GM21367 (cell line): ENCODE data around the gene PTCH1.

Experiments
- ATAC-seq: cut with Tn5 transposase; IDR thresholded peaks from one replicate; pipeline ENCODE4 v1.9.1; 2021; ENCODE audit not compliant: unreplicated experiment

The PTCH1 gene

GRCh38 chr9:95441081-95441480 is 75.7 kb downstream of the PTCH1 start:
- ATAC-seq: no peak

DNA sequence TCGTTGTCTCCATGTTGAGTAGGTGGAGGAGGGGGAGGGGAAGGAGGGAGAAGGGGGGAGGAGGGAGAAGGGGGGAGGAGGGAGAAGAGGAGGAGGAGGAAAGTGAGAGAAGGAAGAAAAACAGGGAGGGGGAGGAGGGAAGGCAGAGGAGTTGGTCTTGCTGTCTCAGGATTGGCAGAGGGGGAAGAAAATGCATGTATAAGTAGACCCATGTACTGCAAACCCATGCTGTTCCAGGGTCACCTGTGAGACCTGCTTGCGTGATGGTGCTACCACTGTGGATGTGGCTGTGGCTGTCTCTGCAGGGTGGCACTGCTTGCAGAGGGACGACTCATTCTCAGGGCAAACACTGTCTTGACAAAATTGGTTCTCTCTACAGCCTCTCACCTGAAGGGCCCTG is 76.3 kb downstream of the PTCH1 start:
- ATAC-seq: no peak

DNA sequence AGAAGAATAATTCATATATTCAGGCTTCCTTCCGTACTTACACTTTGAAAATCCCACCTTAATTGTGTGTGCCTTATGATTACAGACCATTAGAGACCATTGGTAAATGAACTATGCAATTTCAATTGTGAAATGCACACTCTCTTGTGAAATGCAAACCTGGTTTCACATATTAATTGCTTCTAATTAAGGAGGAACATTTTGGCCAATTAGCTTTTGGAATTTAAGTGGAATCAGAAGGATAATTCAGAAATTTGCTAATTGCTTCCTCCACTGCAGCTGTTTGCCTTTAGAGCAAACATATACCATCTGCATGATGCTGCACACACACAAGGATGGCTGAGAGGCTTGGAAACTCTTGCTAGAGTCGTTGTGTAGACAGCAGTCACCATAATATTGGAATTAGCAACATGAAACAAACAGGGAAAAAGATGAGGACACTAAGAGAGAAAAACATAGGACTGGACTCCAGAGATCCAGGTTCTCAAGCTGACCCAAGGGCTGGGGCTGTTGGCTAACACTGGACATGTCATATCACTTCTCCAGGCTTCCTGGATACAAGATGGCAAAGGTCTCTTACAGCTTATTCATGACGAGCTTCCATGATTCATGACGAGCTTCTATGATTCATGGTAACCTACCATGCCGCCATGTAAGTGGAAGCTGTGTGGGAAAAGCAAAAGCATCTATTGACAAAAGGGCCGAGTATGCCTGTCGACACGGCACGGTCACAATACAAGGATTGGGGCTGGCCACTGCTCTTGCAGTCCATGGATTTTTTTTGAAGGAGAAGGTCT is 78.0 kb downstream of the PTCH1 start:
- no peak for ATAC-seq

GRCh38 chr9:95437559-95437958 is 79.2 kb downstream of the PTCH1 start:
- no peak for ATAC-seq

DNA sequence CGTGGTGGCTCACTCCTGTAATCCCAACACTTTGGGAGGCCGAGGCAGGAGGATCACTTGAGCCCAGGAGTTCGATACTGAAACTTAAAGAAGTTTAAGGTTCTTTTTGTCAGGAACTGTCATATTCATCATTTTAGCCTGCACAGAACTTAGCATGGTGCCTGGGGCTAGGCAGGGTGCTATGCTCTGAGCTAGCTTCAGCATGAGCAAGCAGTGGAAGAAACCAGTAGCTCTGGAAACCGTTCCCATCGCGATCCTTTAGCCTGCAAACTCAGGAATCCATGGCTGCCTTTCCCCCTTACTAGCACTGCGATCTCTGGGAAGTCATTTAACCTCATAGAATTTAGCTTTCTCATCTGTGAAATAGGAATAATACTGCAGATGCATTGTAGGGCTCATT is 80.4 kb downstream of the PTCH1 start:
- ATAC-seq: no peak

DNA sequence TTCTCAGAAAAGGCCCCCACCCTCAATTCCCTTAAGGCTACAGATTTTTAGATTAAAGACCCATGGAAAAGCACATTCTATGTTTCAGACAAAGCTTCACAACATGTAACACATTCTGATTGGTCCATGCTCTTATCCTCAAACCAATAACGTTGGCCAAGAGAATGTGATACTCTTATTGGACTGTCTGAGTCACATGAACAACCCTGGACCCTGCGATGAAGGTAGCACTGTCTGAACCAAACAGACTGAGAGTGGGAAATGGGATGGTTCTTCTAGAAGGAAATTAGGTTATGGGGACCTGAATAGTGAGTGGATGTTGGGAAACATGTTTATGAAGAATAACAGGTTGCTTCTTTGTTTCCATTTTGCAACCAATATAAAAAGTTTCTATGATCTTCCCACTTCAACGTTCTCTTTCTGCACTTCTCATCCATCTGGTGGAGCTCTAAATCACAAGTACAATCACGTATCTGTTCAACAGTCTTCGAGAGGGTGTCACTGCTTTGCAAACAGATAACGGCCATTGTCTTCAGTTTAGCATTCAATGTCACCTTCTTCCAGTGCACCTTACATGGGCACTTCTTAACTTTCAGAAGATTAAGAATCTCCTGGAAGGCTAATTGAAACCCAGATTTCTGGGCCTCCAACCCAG is 81.6 kb downstream of the PTCH1 start:
- no peak for ATAC-seq

DNA sequence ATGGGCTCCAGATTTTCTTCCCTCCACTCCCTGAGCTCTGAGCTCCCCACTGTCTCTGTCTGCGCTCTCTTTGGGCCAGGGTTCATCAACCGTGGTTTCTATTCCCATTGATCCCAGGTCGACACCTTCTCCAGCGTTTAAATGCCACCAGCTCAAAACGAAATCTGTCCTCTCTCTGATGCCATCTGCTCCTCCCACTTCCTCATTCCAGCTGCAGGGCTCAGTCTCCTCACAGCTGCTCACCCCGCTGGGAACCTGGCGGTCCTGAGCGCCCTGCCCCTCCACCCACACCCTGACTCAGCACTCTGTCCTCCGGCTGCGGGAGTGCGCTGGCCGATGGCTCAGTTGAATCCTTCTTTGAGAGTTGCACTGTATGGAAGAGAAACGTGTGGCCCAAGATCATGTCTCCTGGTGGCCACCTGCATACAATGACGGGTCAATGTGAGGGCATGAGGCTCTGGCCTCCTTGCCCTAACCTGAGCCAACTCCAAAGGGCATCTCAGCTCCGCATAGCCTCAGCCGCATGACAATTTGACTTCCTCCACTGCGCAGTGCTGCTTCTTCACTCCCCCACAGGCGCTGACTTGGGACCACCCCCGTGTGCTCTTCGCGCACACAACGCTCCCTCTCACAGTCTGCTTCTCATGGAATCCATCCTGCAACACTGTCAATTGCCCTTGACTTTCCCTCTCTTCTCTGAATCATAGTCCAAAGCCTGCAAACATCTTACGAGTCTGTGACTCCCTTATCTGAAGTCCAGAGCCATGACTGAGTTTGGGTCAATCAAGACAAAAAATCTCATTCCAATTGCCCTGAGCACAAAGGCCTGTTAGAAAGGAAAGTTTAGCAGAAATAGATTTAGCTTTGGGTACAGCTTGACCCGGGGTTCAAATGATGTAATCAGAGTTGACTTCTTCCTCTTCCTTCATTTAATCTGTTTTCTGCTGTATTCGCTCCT is 82.4 kb downstream of the PTCH1 start:
- no peak for ATAC-seq

- ATAC-seq: no peak
These were observed 83.5 kb downstream of the PTCH1 start for GRCh38 chr9:95433096-95433819.

- no peak for ATAC-seq
These were observed 85.5 kb downstream of the PTCH1 start for GRCh38 chr9:95431286-95431685.

GRCh38 chr9:95429948-95430620 is 86.7 kb downstream of the PTCH1 start:
- ATAC-seq: no peak

DNA sequence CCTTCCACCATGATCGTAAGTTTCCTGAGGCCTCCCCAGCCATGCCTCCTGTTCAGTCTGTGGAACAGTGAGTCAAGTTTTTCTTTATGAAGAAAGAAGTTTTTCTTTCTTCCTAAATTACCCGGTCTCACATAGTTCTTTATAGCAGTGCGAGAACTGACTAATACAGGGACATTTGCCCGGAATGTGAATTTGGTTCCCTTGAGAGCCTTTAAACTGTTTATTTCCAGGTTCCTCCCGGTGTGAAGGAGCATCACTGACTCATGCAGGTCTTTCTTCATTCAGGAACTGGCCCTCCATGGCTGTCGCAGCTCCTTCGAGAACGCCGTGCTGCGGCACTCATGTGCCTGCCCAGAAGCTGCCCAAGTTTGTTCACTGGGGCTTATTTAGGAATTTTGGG is 87.7 kb downstream of the PTCH1 start:
- no peak for ATAC-seq

GRCh38 chr9:95425910-95426551 is 90.7 kb downstream of the PTCH1 start:
- ATAC-seq: no peak

GRCh38 chr9:95422650-95423049 is 94.1 kb downstream of the PTCH1 start:
- ATAC-seq: no peak

DNA sequence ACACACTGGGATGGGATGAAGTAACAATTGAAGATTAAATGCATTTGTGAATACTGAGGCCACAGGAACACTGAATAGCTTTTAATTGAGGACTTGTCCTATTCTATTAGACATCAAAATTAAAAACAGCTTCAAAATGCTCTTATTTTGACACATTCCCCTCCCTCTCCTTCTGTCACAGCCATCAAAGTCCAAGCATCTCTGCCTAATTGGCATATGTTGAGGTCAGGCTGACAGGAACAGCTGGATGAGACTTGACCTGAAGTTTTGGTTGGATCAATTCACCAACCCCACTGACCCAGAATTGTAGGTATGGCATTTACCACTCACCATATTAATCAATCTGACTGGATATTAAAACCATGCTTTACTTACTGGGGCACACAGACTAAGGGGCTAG is 96.3 kb downstream of the PTCH1 start:
- no peak for ATAC-seq

DNA sequence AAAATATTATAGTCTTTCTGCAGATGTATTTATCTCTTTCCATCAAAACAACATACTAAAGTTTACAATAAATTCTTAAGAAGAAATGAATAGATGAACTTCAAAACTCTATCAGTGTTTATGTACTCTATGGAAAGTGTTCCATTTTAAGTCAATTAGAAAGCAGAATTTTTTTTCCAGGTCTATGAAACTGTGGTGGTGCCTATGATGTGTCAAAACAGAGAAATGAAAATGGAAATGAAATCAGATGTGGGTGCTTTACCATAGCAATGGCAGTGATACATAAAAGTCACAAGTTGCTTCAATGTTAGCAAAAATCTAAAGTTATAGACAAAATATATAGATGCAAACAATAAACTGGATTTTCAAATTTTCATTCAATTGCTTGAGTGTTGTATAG is 97.3 kb downstream of the PTCH1 start:
- no peak for ATAC-seq

GRCh38 chr9:95415158-95415557 is 101.6 kb downstream of the PTCH1 start:
- no peak for ATAC-seq

DNA sequence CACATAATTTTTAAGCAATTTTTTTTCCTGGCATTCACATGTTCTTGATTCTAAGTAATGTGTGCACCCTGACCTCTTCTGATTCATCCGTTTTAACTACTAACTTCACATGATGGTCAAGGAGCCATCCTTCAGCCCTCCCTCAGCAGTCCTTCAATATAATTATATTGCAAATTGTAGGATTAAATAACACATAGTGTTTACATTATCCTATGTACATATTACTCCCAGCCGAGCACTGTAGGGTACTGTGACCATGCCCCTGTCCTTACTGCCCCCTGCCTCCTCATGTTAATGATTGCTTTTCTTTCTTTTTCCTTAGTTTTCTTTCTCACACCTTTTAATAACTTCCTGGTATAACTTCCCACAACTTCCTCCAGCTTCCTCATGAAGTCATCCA is 103.0 kb downstream of the PTCH1 start:
- no peak for ATAC-seq

DNA sequence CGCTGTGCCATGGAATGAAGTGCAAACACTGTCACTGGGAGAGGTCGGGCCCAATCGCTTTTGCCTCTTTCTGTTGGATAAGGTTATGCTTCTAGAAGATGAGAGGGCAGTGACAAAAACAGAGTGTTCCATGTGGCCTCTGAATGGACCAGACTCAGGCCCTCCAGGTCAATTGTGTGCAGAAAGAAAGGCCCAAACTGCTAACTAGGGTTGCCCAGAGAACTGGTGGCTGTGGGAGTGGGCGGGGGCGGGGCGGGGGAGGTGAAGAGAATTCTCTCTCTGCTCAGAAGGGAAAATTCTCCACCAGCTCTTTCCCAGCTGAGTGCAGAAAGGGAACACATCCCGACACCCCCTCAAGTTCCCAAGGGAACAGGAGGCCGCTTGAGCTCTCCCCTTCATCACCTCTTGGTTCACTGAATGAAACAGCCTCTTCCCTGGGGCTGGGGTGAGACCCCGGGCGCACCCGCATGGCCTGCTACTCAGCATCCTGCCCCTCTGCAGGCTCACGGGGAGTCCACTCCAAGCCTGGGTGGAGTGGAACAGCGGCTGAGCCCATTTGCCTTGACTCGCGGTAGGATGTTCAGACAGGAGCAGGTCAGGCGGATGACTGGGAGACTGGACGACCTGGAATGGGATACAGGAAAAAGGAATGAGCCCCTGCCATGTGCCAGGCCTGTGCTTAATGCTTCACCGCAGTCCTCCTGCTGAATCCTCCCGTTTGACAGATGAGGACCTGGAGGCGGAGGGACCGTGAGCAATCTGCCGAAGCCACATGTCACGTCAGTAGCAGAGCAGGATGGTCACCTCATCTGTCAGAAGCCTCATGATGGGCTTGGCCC is 105.5 kb downstream of the PTCH1 start:
- ATAC-seq: no peak
